ENCODE measurements around the gene IL25. TPM values are rescaled to one million over a fixed set of nuclear protein-coding genes. Genes with fewer than 3 reads are reported as not detected.
"Not testable (repeated sequence)": the region's sequence is repeated elsewhere in the genome, so short reads cannot be mapped to it uniquely, and the experiment has no call there.

IL25 gene
- not detected for polyA plus RNA-seq
- long read RNA-seq, donor 1: 0 reads
- long read RNA-seq, donor 2: 0 reads
- long read RNA-seq, donor 3: 0 reads
- long read RNA-seq, donor 4: 0 reads
- long read RNA-seq, donor 5: 0 reads
- long read RNA-seq, donor 6: 0 reads
- long read RNA-seq, donor 7: 0 reads
- long read RNA-seq, donor 8: 0 reads
- long read RNA-seq, donor 9: 0 reads
- long read RNA-seq, donor 10: 0 reads

DNA sequence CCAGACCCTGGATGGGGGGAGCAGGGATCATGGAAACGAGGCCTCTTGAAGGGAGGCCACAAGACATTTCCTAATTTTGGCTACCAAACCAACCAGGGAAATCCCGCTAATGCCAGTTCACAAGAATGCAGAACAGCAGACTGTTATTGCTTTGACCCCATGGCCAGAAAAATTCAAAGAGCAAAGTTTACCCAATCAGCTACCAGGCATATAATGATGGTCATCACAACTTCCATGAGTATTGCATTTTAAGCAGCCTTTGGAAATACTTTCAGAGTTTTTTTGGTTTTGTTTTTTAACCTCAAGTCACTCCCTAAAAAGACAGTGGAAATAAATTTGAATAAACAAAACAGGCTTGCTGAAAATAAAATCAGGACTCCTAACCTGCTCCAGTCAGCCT lies at the start of gene IL25:
TSS of gene IL25 (plus strand) at position 301 of the 400 bp plus-strand sequence.
- WGBS, 3 donors: 59 to 90% (median 75%) methylated on average over 2 of the region's 2 CpGs
- no peaks in the 10 kb centered on the region for H3K36me3 ChIP-seq (ENCODE audit: control insufficient read depth in 3 of 3, insufficient read depth in 2 of 3, low read depth in 1 of 3, low read length in 3 of 3)
- DNase-seq (no peak), FAIRE-seq (no peak)
- H3K27me3 ChIP-seq (ENCODE audit: control insufficient read depth in 3 of 3, insufficient read depth in 3 of 3, low read length in 3 of 3): peaks cover 0 to 4% (median 1%) of the 10 kb centered on the region in 3 donors
- no peak within 1 kb of the TSS for H3K27ac ChIP-seq (ENCODE audit: low read depth in 1 of 3, low read length in 2 of 3)
- no peaks in the 10 kb centered on the region for H3K9me3 ChIP-seq (ENCODE audit: control insufficient read depth in 2 of 2, insufficient read depth in 1 of 2, low read depth in 1 of 2, low read length in 1 of 2)
- H3K4me3 ChIP-seq (ENCODE audit: low read depth in 1 of 3, low read length in 3 of 3): no peak within 1 kb of the TSS
- no peaks in the 10 kb centered on the region for H3K4me1 ChIP-seq (ENCODE audit: control insufficient read depth in 3 of 3, insufficient read depth in 2 of 3, low read depth in 1 of 3, low read length in 2 of 3)

DNA sequence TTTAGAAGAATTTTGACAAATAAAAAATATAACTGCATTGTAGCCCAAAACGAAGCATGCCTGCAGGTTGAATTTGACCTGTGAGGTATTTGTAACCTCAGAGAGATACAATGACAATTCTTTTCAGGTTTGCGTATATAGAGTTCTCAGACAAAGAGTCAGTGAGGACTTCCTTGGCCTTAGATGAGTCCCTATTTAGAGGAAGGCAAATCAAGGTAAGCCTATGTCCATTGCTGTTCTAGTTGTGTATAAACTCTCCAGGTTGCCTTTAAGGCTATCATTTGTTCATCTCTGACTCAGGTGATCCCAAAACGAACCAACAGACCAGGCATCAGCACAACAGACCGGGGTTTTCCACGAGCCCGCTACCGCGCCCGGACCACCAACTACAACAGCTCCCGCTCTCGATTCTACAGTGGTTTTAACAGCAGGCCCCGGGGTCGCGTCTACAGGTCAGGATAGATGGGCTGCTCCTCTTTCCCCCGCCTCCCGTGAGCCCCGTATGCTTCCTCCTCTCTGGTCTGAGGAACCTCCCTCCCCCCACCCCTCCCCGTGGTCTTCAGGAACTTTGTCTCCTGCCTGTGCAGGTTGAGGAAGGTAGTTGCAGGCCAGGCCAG lies 48.7 kb upstream of the IL25 start:
- peaks cover 2 to 15% (median 3%) of the 10 kb centered on the region in 3 donors for H3K4me1 ChIP-seq (ENCODE audit: control insufficient read depth in 3 of 3, insufficient read depth in 2 of 3, low read depth in 1 of 3, low read length in 2 of 3)
- H3K36me3 ChIP-seq (ENCODE audit: control insufficient read depth in 3 of 3, insufficient read depth in 2 of 3, low read depth in 1 of 3, low read length in 3 of 3): peaks cover 14 to 32% (median 16%) of the 10 kb centered on the region in 3 donors
- H3K27ac ChIP-seq (ENCODE audit: low read depth in 1 of 3, low read length in 2 of 3): no peak overlapping the region
- H3K27me3 ChIP-seq (ENCODE audit: control insufficient read depth in 3 of 3, insufficient read depth in 3 of 3, low read length in 3 of 3): no peaks in the 10 kb centered on the region
- H3K4me3 ChIP-seq (ENCODE audit: low read depth in 1 of 3, low read length in 3 of 3): no peak overlapping the region
- no peak for FAIRE-seq
- WGBS, 3 donors: 83 to 85% (median 84%) methylated on average over 18 of the region's 18 CpGs
- H3K9me3 ChIP-seq (ENCODE audit: control insufficient read depth in 2 of 2, insufficient read depth in 1 of 2, low read depth in 1 of 2, low read length in 1 of 2): peaks cover 2 to 3% of the 10 kb centered on the region in 2 donors
- no peak for DNase-seq

DNA sequence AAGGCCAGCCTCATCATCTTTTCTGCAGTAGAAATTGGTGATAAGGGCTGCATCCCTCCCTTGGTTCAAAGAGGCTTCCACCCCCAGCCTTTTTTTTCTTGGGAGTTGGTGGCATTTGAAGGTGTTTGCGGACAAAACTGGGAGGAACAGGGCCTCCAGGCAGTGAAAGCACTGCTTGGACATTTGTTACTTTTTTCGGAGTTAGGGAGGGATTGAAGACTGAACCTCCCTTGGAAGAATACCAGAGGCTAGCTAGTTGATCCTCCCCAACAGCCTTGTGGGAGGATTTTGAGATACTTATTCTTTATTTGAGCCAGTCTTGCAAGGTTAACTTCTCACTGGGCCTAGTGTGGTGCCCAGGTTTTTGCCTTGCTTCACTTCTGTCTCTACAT lies 48.2 kb upstream of the IL25 start:
- no peak for DNase-seq
- peaks cover 14 to 29% (median 16%) of the 10 kb centered on the region in 3 donors for H3K36me3 ChIP-seq (ENCODE audit: control insufficient read depth in 3 of 3, insufficient read depth in 2 of 3, low read depth in 1 of 3, low read length in 3 of 3)
- H3K27me3 ChIP-seq (ENCODE audit: control insufficient read depth in 3 of 3, insufficient read depth in 3 of 3, low read length in 3 of 3): no peaks in the 10 kb centered on the region
- H3K9me3 ChIP-seq (ENCODE audit: control insufficient read depth in 2 of 2, insufficient read depth in 1 of 2, low read depth in 1 of 2, low read length in 1 of 2): peaks cover 2 to 3% of the 10 kb centered on the region in 2 donors
- 89 to 94% (median 91%) methylated on average over 2 of the region's 2 CpGs for WGBS, 3 donors
- no peak overlapping the region for H3K4me3 ChIP-seq (ENCODE audit: low read depth in 1 of 3, low read length in 3 of 3)
- no peak overlapping the region for H3K27ac ChIP-seq (ENCODE audit: low read depth in 1 of 3, low read length in 2 of 3)
- FAIRE-seq: no peak
- peaks cover 2 to 15% (median 3%) of the 10 kb centered on the region in 3 donors for H3K4me1 ChIP-seq (ENCODE audit: control insufficient read depth in 3 of 3, insufficient read depth in 2 of 3, low read depth in 1 of 3, low read length in 2 of 3)

DNA sequence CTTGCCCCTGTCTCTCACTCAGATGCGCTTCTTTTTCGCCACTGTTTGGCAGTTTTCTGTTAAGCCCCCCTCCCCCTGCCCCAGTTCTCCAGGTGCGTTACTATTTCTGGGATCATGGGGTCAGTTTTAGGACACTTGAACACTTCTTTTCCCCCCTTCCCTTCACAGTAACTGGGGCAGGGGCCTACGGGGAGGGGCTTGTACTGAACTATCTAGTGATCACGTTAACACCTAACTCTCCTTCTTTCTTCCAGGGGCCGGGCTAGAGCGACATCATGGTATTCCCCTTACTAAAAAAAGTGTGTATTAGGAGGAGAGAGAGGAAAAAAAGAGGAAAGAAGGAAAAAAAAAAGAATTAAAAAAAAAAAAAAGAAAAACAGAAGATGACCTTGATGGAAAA lies 47.6 kb upstream of the IL25 start:
- H3K27me3 ChIP-seq (ENCODE audit: control insufficient read depth in 3 of 3, insufficient read depth in 3 of 3, low read length in 3 of 3): no peaks in the 10 kb centered on the region
- H3K9me3 ChIP-seq (ENCODE audit: control insufficient read depth in 2 of 2, insufficient read depth in 1 of 2, low read depth in 1 of 2, low read length in 1 of 2): peaks cover 2% of the 10 kb centered on the region in 2 donors
- H3K36me3 ChIP-seq (ENCODE audit: control insufficient read depth in 3 of 3, insufficient read depth in 2 of 3, low read depth in 1 of 3, low read length in 3 of 3): peaks cover 14 to 28% (median 16%) of the 10 kb centered on the region in 3 donors
- H3K4me3 ChIP-seq (ENCODE audit: low read depth in 1 of 3, low read length in 3 of 3): no peak overlapping the region
- WGBS, 3 donors: 87 to 92% (median 88%) methylated on average over 7 of the region's 7 CpGs
- peaks cover 2 to 14% (median 3%) of the 10 kb centered on the region in 3 donors for H3K4me1 ChIP-seq (ENCODE audit: control insufficient read depth in 3 of 3, insufficient read depth in 2 of 3, low read depth in 1 of 3, low read length in 2 of 3)
- DNase-seq: no peak
- no peak for FAIRE-seq
- H3K27ac ChIP-seq (ENCODE audit: low read depth in 1 of 3, low read length in 2 of 3): no peak overlapping the region

DNA sequence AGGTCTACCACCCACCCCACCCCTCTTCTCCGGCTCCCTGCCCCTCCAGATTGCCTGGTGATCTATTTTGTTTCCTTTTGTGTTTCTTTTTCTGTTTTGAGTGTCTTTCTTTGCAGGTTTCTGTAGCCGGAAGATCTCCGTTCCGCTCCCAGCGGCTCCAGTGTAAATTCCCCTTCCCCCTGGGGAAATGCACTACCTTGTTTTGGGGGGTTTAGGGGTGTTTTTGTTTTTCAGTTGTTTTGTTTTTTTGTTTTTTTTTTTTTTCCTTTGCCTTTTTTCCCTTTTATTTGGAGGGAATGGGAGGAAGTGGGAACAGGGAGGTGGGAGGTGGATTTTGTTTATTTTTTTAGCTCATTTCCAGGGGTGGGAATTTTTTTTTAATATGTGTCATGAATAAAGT lies 46.9 kb upstream of the IL25 start:
- peaks cover 14 to 22% (median 16%) of the 10 kb centered on the region in 3 donors for H3K36me3 ChIP-seq (ENCODE audit: control insufficient read depth in 3 of 3, insufficient read depth in 2 of 3, low read depth in 1 of 3, low read length in 3 of 3)
- not testable (repeated sequence) for H3K4me1 ChIP-seq (ENCODE audit: control insufficient read depth in 3 of 3, insufficient read depth in 2 of 3, low read depth in 1 of 3, low read length in 2 of 3); FAIRE-seq; H3K27me3 ChIP-seq (ENCODE audit: control insufficient read depth in 3 of 3, insufficient read depth in 3 of 3, low read length in 3 of 3); H3K4me3 ChIP-seq (ENCODE audit: low read depth in 1 of 3, low read length in 3 of 3); H3K9me3 ChIP-seq (ENCODE audit: control insufficient read depth in 2 of 2, insufficient read depth in 1 of 2, low read depth in 1 of 2, low read length in 1 of 2); H3K27ac ChIP-seq (ENCODE audit: low read depth in 1 of 3, low read length in 2 of 3); DNase-seq
- 89 to 94% (median 92%) methylated on average over 5 of the region's 5 CpGs for WGBS, 3 donors

DNA sequence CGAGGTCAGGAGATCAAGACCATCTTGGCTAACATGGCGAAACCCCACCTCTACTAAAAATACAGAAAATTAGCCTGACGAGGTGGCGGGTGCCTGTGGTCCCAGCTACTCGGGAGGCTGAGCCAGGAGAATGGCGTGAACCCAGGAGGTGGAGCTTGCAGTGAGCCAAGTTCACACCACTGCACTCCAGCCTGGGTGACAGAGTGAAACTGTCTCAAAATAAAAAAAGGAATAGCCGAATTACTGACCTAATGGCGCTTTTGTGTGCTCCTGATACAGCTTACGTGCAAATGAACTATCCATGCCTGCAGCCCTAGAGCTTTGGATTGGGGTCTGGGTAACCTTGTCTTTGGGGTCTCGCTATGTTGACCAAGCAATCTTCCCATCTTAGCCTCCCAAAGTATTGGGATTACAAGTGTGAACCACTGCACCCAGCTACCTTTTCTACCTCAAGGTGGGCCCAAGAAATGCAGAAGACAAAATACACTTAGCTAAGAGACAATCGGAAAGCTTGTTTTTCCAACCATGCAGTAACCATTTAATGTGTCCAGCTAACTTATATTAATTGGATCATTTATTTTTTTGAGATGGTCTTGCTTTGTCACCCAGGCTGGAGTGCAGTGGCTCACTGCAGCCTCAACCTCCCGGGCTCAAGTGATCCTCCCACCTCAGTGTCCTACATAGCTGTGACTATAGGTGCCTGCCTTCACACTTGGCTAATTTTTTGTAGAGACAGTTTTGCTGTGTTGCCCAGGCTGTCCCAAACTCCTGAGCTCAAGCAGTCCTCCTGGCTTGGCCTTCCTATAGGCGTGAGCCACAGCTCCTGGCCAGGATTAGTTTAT lies 45.9 kb upstream of the IL25 start:
- WGBS, 3 donors: 78 to 80% (median 79%) methylated on average over 13 of the region's 13 CpGs
- Histone ChIP-seq H3K4me1 (ENCODE audit: control insufficient read depth in 3 of 3, insufficient read depth in 2 of 3, low read depth in 1 of 3, low read length in 2 of 3) (peaks cover 2 to 7% (median 3%) of the 10 kb centered on the region in 3 donors), H3K27ac (ENCODE audit: low read depth in 1 of 3, low read length in 2 of 3) (no peak overlapping the region), H3K27me3 (ENCODE audit: control insufficient read depth in 3 of 3, insufficient read depth in 3 of 3, low read length in 3 of 3) (no peaks in the 10 kb centered on the region), H3K9me3 (ENCODE audit: control insufficient read depth in 2 of 2, insufficient read depth in 1 of 2, low read depth in 1 of 2, low read length in 1 of 2) (no peaks in the 10 kb centered on the region), H3K4me3 (ENCODE audit: low read depth in 1 of 3, low read length in 3 of 3) (no peak overlapping the region), H3K36me3 (ENCODE audit: control insufficient read depth in 3 of 3, insufficient read depth in 2 of 3, low read depth in 1 of 3, low read length in 3 of 3) (peaks cover 14 to 22% (median 16%) of the 10 kb centered on the region in 3 donors)
- FAIRE-seq: no peak
- no peak for DNase-seq

DNA sequence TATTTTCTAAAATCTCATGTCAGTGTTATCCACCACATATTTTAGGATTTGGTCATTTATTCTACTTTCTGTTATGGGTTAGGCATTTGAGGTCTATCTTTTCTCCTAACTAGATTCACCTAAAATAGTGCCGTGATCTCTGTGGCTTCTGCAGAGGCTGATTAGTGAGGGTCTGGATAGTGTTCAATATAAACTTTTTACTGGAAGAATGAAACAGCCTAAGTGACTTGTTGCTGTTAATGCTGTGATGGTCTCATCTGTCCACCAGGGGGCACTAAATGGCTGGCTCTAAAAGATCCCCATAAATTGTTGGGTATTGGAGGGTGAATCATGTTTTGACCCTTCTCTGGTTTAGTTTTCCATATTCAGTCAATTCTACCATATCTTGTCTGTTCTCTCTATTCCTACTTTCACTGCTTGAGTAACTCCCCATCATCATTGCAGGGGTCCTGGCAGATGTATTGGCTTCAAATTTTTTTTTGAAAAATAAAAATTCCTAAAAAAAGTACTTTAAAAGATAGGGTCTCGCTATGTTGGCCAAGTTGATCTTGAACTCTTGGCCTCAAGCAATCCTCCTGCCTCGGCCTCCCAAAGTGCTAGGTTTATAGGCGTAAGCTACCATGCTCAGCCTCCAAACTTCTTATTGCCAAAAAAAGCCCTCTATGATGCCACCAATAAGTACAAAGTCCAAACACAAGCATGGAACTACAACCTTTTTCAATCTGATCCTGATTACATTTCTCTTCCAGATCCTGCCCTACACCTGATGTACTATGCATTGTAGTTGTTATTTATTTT lies 44.5 kb upstream of the IL25 start:
- H3K9me3 ChIP-seq (ENCODE audit: control insufficient read depth in 2 of 2, insufficient read depth in 1 of 2, low read depth in 1 of 2, low read length in 1 of 2): no peaks in the 10 kb centered on the region
- FAIRE-seq: no peak
- H3K27me3 ChIP-seq (ENCODE audit: control insufficient read depth in 3 of 3, insufficient read depth in 3 of 3, low read length in 3 of 3): no peaks in the 10 kb centered on the region
- H3K4me3 ChIP-seq (ENCODE audit: low read depth in 1 of 3, low read length in 3 of 3): no peak overlapping the region
- peaks cover 0 to 2% (median 0%) of the 10 kb centered on the region in 3 donors for H3K4me1 ChIP-seq (ENCODE audit: control insufficient read depth in 3 of 3, insufficient read depth in 2 of 3, low read depth in 1 of 3, low read length in 2 of 3)
- WGBS, 3 donors: 27 to 45% (median 36%) methylated on average over 4 of the region's 4 CpGs
- H3K36me3 ChIP-seq (ENCODE audit: control insufficient read depth in 3 of 3, insufficient read depth in 2 of 3, low read depth in 1 of 3, low read length in 3 of 3): peaks cover 11 to 19% (median 14%) of the 10 kb centered on the region in 3 donors
- no peak overlapping the region for H3K27ac ChIP-seq (ENCODE audit: low read depth in 1 of 3, low read length in 2 of 3)
- DNase-seq: peak; percentile 80 to 83

DNA sequence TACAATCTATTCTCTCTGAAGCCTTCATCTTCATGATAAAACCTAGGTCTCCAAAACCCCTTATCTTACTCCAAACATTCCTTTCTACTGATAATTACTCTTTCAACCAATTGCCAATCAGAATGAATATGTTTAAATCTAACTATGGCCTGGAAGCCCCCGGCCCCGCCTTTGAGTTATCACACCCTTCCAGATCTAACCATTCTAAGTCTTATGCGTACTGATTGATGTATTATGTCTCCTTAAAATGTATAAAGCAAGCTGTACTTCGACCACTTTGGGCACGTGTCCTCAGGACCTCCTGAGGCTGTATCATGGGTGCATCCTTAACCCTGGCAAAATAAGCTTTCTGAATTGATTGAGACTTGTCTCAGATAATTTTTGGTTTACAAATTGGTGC lies 37.0 kb upstream of the IL25 start:
- Histone ChIP-seq H3K9me3 (ENCODE audit: control insufficient read depth in 2 of 2, insufficient read depth in 1 of 2, low read depth in 1 of 2, low read length in 1 of 2) (peaks cover 0 to 6% of the 10 kb centered on the region in 2 donors), H3K27ac (ENCODE audit: low read depth in 1 of 3, low read length in 2 of 3) (no peak overlapping the region), H3K4me3 (ENCODE audit: low read depth in 1 of 3, low read length in 3 of 3) (no peak overlapping the region), H3K4me1 (ENCODE audit: control insufficient read depth in 3 of 3, insufficient read depth in 2 of 3, low read depth in 1 of 3, low read length in 2 of 3) (no peaks in the 10 kb centered on the region), H3K27me3 (ENCODE audit: control insufficient read depth in 3 of 3, insufficient read depth in 3 of 3, low read length in 3 of 3) (peaks cover 0 to 6% (median 0%) of the 10 kb centered on the region in 3 donors), H3K36me3 (ENCODE audit: control insufficient read depth in 3 of 3, insufficient read depth in 2 of 3, low read depth in 1 of 3, low read length in 3 of 3) (no peaks in the 10 kb centered on the region)
- no peak for FAIRE-seq
- WGBS, 3 donors: 82 to 84% (median 83%) methylated on average over 5 of the region's 5 CpGs
- DNase-seq: no peak
